ENCODE data around the gene CCDC57.

DNA sequence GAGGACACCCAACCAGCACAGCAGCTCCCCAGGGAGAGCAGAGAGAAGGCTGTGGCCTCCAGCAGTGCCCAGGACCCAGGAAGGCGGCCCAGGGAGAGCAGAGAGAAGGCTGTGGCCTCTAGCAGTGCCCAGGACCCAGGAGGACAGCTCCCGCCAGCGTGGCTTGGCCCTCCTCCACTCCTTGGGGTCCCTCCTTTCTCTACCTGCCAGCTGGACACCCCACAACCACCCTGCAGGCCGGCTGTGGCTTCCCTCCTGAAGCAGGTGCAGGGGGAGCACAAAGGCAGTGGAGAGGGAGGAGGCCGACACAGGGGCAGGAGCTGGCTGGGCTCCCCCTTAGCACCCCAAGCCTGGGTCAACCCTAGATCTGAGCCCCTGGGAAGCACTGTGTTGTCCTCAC is 60.5 kb downstream of the CCDC57 start:
- TF ChIP-seq, protein P1, sequence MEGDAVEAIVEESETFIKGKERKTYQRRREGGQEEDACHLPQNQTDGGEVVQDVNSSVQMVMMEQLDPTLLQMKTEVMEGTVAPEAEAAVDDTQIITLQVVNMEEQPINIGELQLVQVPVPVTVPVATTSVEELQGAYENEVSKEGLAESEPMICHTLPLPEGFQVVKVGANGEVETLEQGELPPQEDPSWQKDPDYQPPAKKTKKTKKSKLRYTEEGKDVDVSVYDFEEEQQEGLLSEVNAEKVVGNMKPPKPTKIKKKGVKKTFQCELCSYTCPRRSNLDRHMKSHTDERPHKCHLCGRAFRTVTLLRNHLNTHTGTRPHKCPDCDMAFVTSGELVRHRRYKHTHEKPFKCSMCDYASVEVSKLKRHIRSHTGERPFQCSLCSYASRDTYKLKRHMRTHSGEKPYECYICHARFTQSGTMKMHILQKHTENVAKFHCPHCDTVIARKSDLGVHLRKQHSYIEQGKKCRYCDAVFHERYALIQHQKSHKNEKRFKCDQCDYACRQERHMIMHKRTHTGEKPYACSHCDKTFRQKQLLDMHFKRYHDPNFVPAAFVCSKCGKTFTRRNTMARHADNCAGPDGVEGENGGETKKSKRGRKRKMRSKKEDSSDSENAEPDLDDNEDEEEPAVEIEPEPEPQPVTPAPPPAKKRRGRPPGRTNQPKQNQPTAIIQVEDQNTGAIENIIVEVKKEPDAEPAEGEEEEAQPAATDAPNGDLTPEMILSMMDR (IDR thresholded peaks at IDR 0.05): no peak
- no peak for TF ChIP-seq POLR2A (IDR thresholded peaks at IDR 0.05)

All from esophagus squamous epithelium (tissue), 4 donors.